Prostate gland (tissue), 2 donors: ENCODE results near the gene THBS4. TPM values are rescaled to one million over a fixed set of nuclear protein-coding genes. Genes with fewer than 3 reads are reported as not detected.

Experiments
- DNase-seq: peaks from one replicate; pipeline ENCODE4 v3.0.0-alpha.2; 2019; ENCODE audit warnings: low spot score
- H3K27ac ChIP-seq, 2 donors: fragments of 200-600 bp; sonication (generic); 2 replicates each; pipeline ENCODE4 v1.5.1; 2017 to 2019
- H3K27me3 ChIP-seq: fragments of 200-600 bp; sonication (generic); replicated peaks from 2 replicates; pipeline ENCODE4 v1.5.1; 2019; ENCODE audit not compliant: insufficient read depth
- H3K36me3 ChIP-seq, 2 donors: fragments of 200-600 bp; sonication (generic); 1 replicate in 1 of 2; 2 replicates in 1 of 2; pipeline versions ENCODE4 v1.5.1 to v1.8.1; 2017 to 2019
- H3K4me1 ChIP-seq: fragments of 200-600 bp; sonication (generic); replicated peaks from 2 replicates; pipeline ENCODE4 v1.5.1; 2019
- H3K4me3 ChIP-seq, 2 donors: fragments of 200-600 bp; sonication (generic); 2 replicates each; pipeline ENCODE4 v1.5.1; 2017 to 2019
- H3K9me3 ChIP-seq: fragments of 200-600 bp; sonication (generic); 2 replicates; pipeline ENCODE4 v1.5.1; 2017
- POLR2A ChIP-seq: fragments of 450-650 bp; IDR thresholded peaks from one replicate; pipeline ENCODE4 v1.6.1; 2016; ENCODE audit warnings: antibody characterized with exemption, mild to moderate bottlenecking
- POLR2AphosphoS5 ChIP-seq: sonication (generic); formaldehyde crosslinking; IDR thresholded peaks from one replicate; pipeline ENCODE4 v1.6.1; 2017; ENCODE audit warnings: antibody characterized with exemption
- WGBS: methylation state at CpG from one replicate; pipeline ENCODE4 v1.1.5; 2018; 5-methylcytosine and 5-hydroxymethylcytosine counted together
- intact Hi-C: fragments of 100-400 bp; cut with DNase I; formaldehyde crosslinking; loops from one replicate; pipeline ENCODE4 v1.14.2; 2022
- total RNA-seq, 2 donors: library from RNA; depleted of rRNA; stranded (reverse); fragments of >200 nt; gene quantifications; one replicate each; pipeline ENCODE4 v1.1.0, GENCODE V29; 2016
- TF ChIP-seq, protein P1 (sequence below), 4 experiments: fragments of 200-600 bp in 2 of 4; fragments of 450-650 bp in 2 of 4; sonication (generic) in 2 of 4; IDR thresholded peaks; 1 replicate in 3 of 4; 2 replicates in 1 of 4; pipeline ENCODE4 v1.5.1; 2016 to 2019; ENCODE audit warnings: antibody characterized with exemption in 4 of 4, mild to moderate bottlenecking in 2 of 4, moderate library complexity in 2 of 4

The THBS4 gene
- total RNA-seq, 2 donors from 2014 or later: 3.9 to 21.5 TPM

DNA sequence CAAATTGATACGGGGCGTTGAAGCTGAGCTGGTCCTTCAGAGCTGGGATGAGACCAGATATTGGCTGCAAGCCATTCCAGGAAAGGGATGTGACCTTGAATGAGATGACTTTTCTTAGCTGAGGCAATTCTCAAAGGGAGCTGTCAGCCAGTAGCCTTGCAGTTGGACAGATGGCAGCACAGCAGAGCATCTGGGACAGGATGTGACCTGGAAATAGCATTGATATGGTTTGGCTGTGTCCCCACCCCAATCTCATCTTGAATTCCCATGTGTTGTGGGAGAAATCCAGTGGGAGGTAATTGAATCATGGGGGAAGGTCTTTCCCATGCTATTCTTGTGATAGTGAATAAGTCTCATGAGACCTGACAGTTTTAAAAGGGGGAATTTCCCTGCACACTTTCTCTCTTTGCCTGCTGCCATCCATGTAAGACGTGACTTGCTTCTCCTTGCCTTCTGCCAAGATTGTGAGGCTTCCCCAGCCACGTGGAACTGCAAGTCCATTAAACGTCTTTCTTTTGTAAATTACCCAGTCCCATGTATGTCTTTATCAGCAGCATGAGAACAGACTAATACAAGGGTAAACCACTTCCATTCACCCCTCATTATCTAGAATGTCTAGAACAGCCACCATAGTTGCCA is 24.3 kb upstream of the THBS4 start:
- WGBS: 70% methylated on average over 5 of the region's 5 CpGs

DNA sequence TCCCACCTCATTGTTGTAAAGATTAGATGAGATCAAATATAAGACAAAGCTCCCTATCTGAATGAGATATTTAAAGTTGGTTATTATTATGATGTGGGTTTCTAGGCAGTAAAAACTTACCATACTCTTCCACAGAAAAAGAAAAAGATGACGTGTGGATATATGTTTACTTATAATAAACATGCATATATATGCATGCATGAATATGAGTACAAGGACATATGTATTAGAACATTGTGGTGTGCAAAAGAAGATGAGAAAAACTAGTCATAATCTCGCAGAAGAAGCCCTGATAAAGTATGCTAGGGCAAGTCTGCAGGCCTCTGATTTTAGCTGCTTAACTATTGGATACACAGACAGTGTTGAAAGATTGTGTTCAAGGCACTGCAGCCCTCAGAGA is 10.1 kb upstream of the THBS4 start:
- Histone ChIP-seq H3K4me3 (no peak overlapping the region), H3K9me3 (no peaks in the 10 kb centered on the region), H3K27ac (no peak overlapping the region), H3K4me1 (no peaks in the 10 kb centered on the region), H3K27me3 (no peaks in the 10 kb centered on the region), H3K36me3 (no peaks in the 10 kb centered on the region)
- intact Hi-C loops: no loop called here
- no peak for TF ChIP-seq POLR2AphosphoS5
- TF ChIP-seq POLR2A: no peak
- TF ChIP-seq, protein P1, sequence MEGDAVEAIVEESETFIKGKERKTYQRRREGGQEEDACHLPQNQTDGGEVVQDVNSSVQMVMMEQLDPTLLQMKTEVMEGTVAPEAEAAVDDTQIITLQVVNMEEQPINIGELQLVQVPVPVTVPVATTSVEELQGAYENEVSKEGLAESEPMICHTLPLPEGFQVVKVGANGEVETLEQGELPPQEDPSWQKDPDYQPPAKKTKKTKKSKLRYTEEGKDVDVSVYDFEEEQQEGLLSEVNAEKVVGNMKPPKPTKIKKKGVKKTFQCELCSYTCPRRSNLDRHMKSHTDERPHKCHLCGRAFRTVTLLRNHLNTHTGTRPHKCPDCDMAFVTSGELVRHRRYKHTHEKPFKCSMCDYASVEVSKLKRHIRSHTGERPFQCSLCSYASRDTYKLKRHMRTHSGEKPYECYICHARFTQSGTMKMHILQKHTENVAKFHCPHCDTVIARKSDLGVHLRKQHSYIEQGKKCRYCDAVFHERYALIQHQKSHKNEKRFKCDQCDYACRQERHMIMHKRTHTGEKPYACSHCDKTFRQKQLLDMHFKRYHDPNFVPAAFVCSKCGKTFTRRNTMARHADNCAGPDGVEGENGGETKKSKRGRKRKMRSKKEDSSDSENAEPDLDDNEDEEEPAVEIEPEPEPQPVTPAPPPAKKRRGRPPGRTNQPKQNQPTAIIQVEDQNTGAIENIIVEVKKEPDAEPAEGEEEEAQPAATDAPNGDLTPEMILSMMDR (IDR thresholded peaks at IDR 0.05): no peak
- 83% methylated on average over 2 of the region's 2 CpGs for WGBS
- DNase-seq: no peak

More for the DNA sequence above, 24.3 kb upstream of the THBS4 start:
- no peak overlapping the region for H3K4me3 ChIP-seq
- no peaks in the 10 kb centered on the region for H3K9me3 ChIP-seq
- H3K36me3 ChIP-seq: no peaks in the 10 kb centered on the region
- no peak for DNase-seq
- intact Hi-C loops: no loop called here
- no peak for TF ChIP-seq POLR2AphosphoS5
- TF ChIP-seq POLR2A: no peak
- TF ChIP-seq, protein P1 (IDR thresholded peaks at IDR 0.05): no peak
- no peak overlapping the region for H3K27ac ChIP-seq
- H3K27me3 ChIP-seq: no peaks in the 10 kb centered on the region
- no peaks in the 10 kb centered on the region for H3K4me1 ChIP-seq

DNA sequence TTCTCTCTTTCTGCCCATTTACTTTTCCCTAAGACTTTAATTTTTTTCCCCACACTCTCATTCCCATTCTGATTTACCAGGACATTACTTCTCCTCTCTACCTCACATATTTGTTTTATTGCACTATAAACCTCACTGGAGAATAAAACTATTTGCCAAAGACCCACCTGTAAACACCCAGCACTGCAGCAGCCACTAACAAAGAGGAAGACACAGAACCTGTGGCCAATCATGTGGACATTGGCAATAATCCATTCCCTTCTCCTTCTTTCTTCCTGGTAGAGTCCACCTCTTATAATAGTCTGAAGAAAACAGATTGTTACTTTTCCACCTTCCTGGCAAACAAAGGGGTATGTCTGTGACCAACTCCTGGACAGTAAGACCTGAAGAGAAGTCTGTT is 8.3 kb upstream of the THBS4 start:
- TF ChIP-seq POLR2AphosphoS5 (peak; percentile 69), POLR2A (no peak)
- TF ChIP-seq, protein P1 (IDR thresholded peaks at IDR 0.05): no peak
- Histone ChIP-seq H3K27me3 (no peaks in the 10 kb centered on the region), H3K27ac (peak overlapping the region in 1 of 2 donors; percentile 14), H3K4me3 (no peak overlapping the region), H3K4me1 (no peaks in the 10 kb centered on the region), H3K36me3 (no peaks in the 10 kb centered on the region), H3K9me3 (no peaks in the 10 kb centered on the region)
- intact Hi-C loops: no loop called here
- DNase-seq: peak; percentile 32

DNA sequence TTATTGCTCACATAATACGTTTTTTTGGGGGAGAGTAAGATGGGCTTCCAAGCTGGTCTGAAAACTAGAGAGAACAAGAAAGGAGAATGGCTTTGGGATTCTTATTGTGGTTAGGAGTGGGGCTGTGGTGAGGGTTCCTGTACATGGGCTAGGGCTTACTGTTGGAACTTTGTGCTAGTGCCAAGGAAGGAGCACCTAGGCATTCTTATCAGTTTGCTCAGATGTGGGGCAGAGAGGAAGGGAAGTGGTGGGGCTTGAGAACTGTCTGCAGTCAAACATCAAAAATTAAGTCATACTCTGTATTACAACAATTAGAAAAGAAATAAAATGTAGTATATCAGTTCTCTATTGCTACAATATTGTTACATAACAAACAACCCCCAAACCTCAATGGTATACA is 4.0 kb upstream of the THBS4 start:
- TF ChIP-seq POLR2A: no peak
- TF ChIP-seq POLR2AphosphoS5: no peak
- TF ChIP-seq, protein P1 (IDR thresholded peaks at IDR 0.05): no peak
- intact Hi-C loops: no loop called here
- Histone ChIP-seq H3K9me3 (no peaks in the 10 kb centered on the region), H3K4me1 (no peaks in the 10 kb centered on the region), H3K36me3 (no peaks in the 10 kb centered on the region), H3K27me3 (no peaks in the 10 kb centered on the region), H3K27ac (no peak overlapping the region), H3K4me3 (no peak overlapping the region)
- 71% methylated on average over 1 of the region's 1 CpG for WGBS
- no peak for DNase-seq

DNA sequence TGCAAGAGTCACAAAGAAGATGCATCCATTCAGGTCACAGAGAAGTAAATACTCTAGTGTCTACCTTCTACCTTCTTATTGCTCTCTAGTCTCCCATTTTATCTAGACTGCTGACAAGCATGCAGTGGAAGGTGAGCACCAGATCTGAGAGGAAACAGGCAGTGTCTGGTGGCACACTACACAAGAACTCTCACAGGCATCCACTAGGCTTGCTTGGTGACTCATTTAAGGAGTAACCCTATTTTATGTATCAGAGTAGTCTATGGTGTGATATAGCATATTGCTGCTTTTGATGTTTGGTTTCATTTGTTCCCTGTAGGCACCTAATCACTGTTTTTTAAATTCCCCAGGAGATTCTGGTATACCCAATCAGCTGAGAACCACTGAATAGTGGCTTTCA is 1.6 kb upstream of the THBS4 start:
- TF ChIP-seq, protein P1 (IDR thresholded peaks at IDR 0.05): no peak
- TF ChIP-seq POLR2A (no peak), POLR2AphosphoS5 (no peak)
- no peaks in the 10 kb centered on the region for H3K27me3 ChIP-seq

More for the DNA sequence above, 1.6 kb upstream of the THBS4 start:
- DNase-seq: no peak
- H3K27ac ChIP-seq: no peak overlapping the region
- no peaks in the 10 kb centered on the region for H3K4me1 ChIP-seq
- intact Hi-C loops: no loop called here
- no peaks in the 10 kb centered on the region for H3K36me3 ChIP-seq
- no peaks in the 10 kb centered on the region for H3K9me3 ChIP-seq
- H3K4me3 ChIP-seq: no peak overlapping the region
